GM12874 (cell line): Measurements from ENCODE around the gene MIX23.

Experiments
- CTCF ChIP-seq: IDR thresholded peaks from 2 replicates; pipeline ENCODE4 v1.5.1; 2011; ENCODE audit warnings: low read depth, mild to moderate bottlenecking, control low read depth, low read length, moderate library complexity; ENCODE audit not compliant: insufficient read depth

The MIX23 gene

GRCh38 chr3:122391681-122392446 is 8.8 kb upstream of the MIX23 start:
- no peak for TF ChIP-seq CTCF

- no peak for TF ChIP-seq CTCF
These were observed 7.6 kb upstream of the MIX23 start for GRCh38 chr3:122390665-122391064.

- TF ChIP-seq CTCF = no peak
These were observed 6.9 kb upstream of the MIX23 start for GRCh38 chr3:122389892-122390291.

GRCh38 chr3:122389197-122389596 is 6.2 kb upstream of the MIX23 start:
- TF ChIP-seq CTCF = no peak

GRCh38 chr3:122387709-122388108 is 4.7 kb upstream of the MIX23 start:
- no peak for TF ChIP-seq CTCF

GRCh38 chr3:122383771-122384697 is 1.0 kb upstream of the MIX23 start, which contains the start of gene FAM162A:
TSS of gene FAM162A (plus strand) at chr3:122384182. CDS start at chr3:122384266, 84 bp downstream.
- TF ChIP-seq CTCF = peak; percentile 75

- no peak for TF ChIP-seq CTCF
These were observed 5.1 kb downstream of the MIX23 start for GRCh38 chr3:122377975-122378374.
